H9 (cell line): Measurements from ENCODE around the gene MCM3AP. TPM values are rescaled to one million over a fixed set of nuclear protein-coding genes. Genes with fewer than 3 reads are reported as not detected.

Experiments
- DNase-seq: peaks from one replicate; pipeline ENCODE4 v3.0.0-alpha.2; 2017
- H2AFZ ChIP-seq: one replicate; pipeline ENCODE4 v1.6.1; 2013; ENCODE audit warnings: mild to moderate bottlenecking, low read length, control low read depth, moderate library complexity
- H2AK5ac ChIP-seq: 2 replicates; pipeline ENCODE4 v1.6.1; 2013; ENCODE audit warnings: low read length, control low read depth, mixed read lengths; ENCODE audit not compliant: insufficient read length
- H2BK120ac ChIP-seq: one replicate; pipeline ENCODE4 v1.6.1; 2013; ENCODE audit warnings: low read depth, mild to moderate bottlenecking, low read length, control low read depth, inconsistent platforms; ENCODE audit not compliant: poor library complexity, severe bottlenecking
- H2BK12ac ChIP-seq: 2 replicates; pipeline ENCODE4 v1.6.1; 2013; ENCODE audit warnings: low read length, control low read depth, mixed read lengths, low read depth; ENCODE audit not compliant: insufficient read length
- H2BK15ac ChIP-seq: 2 replicates; pipeline ENCODE4 v1.6.1; 2013; ENCODE audit warnings: low read depth, low read length, control low read depth
- H2BK20ac ChIP-seq: one replicate; pipeline ENCODE4 v1.6.1; 2013; ENCODE audit warnings: low read depth, mild to moderate bottlenecking, low read length, control low read depth, inconsistent platforms; ENCODE audit not compliant: poor library complexity, severe bottlenecking
- H2BK5ac ChIP-seq: 2 replicates; pipeline ENCODE4 v1.6.1; 2013; ENCODE audit warnings: low read length, control low read depth, mixed read lengths; ENCODE audit not compliant: insufficient read length
- H3K14ac ChIP-seq: 2 replicates; pipeline ENCODE4 v1.6.1; 2013; ENCODE audit warnings: low read length, control low read depth; ENCODE audit not compliant: insufficient read depth
- H3K18ac ChIP-seq: 2 replicates; pipeline ENCODE4 v1.6.1; 2013; ENCODE audit warnings: low read depth, mild to moderate bottlenecking, mixed read lengths, low read length, control low read depth; ENCODE audit not compliant: insufficient read length
- H3K23ac ChIP-seq: 2 replicates; pipeline ENCODE4 v1.6.1; 2013; ENCODE audit warnings: low read length, control low read depth, mixed read lengths, low read depth; ENCODE audit not compliant: insufficient read length
- H3K23me2 ChIP-seq: 2 replicates; pipeline ENCODE4 v1.6.1; 2013; ENCODE audit warnings: low read depth, mild to moderate bottlenecking, mixed read lengths, low read length, control low read depth; ENCODE audit not compliant: insufficient read length, poor library complexity, severe bottlenecking
- H3K27ac ChIP-seq: 2 replicates; pipeline ENCODE4 v1.5.1; 2013; ENCODE audit warnings: low read length, control low read depth, mixed read lengths, low read depth; ENCODE audit not compliant: insufficient read length
- H3K27me3 ChIP-seq: 2 replicates; pipeline ENCODE4 v1.6.1; 2013; ENCODE audit warnings: low read length, control low read depth, inconsistent platforms; ENCODE audit not compliant: insufficient read depth
- H3K4ac ChIP-seq: 2 replicates; pipeline ENCODE4 v1.6.1; 2013; ENCODE audit warnings: low read depth, mild to moderate bottlenecking, control low read depth, inconsistent platforms, low read length, moderate library complexity
- H3K4me1 ChIP-seq: 2 replicates; pipeline ENCODE4 v1.6.1; 2013; ENCODE audit warnings: low read length, control low read depth, inconsistent platforms; ENCODE audit not compliant: insufficient read depth
- H3K4me2 ChIP-seq: 2 replicates; pipeline ENCODE4 v1.6.1; 2013; ENCODE audit warnings: low read length, control low read depth, mixed read lengths; ENCODE audit not compliant: insufficient read length, insufficient read depth
- H3K56ac ChIP-seq: 2 replicates; pipeline ENCODE4 v1.6.1; 2013; ENCODE audit warnings: low read depth, mild to moderate bottlenecking, mixed read lengths, low read length, control low read depth; ENCODE audit not compliant: insufficient read length
- H3K79me1 ChIP-seq: 2 replicates; pipeline ENCODE4 v1.6.1; 2013; ENCODE audit warnings: low read depth, mild to moderate bottlenecking, moderate library complexity, low read length, control low read depth, inconsistent platforms; ENCODE audit not compliant: insufficient read depth, poor library complexity, severe bottlenecking
- H3K79me2 ChIP-seq: 2 replicates; pipeline ENCODE4 v1.6.1; 2013; ENCODE audit warnings: low read length, control low read depth, inconsistent platforms; ENCODE audit not compliant: insufficient read depth
- H3K9ac ChIP-seq: 2 replicates; pipeline ENCODE4 v1.6.1; 2013; ENCODE audit warnings: low read length, control low read depth, mixed read lengths; ENCODE audit not compliant: insufficient read length; ENCODE audit errors: extremely low read depth
- H3K9me3 ChIP-seq: one replicate; pipeline ENCODE4 v1.6.1; 2013; ENCODE audit warnings: low read depth, low read length, inconsistent platforms; ENCODE audit not compliant: control insufficient read depth
- H3T11ph ChIP-seq: one replicate; pipeline ENCODE4 v1.6.1; 2013; ENCODE audit warnings: mild to moderate bottlenecking, low read length, control low read depth, inconsistent platforms
- H4K20me1 ChIP-seq: one replicate; pipeline ENCODE4 v1.6.1; 2013; ENCODE audit not compliant: control insufficient read depth, insufficient read length, insufficient read depth
- H4K5ac ChIP-seq: 2 replicates; pipeline ENCODE4 v1.6.1; 2013; ENCODE audit warnings: low read depth, mild to moderate bottlenecking, mixed read lengths, low read length, control low read depth; ENCODE audit not compliant: insufficient read length
- H4K8ac ChIP-seq: replicated peaks from 2 replicates; pipeline ENCODE4 v1.6.1; 2013; ENCODE audit warnings: low read length, control low read depth, mixed read lengths, low read depth; ENCODE audit not compliant: insufficient read length
- H4K91ac ChIP-seq: 2 replicates; pipeline ENCODE4 v1.6.1; 2013; ENCODE audit warnings: low read depth, mild to moderate bottlenecking, moderate library complexity, mixed read lengths, low read length, control low read depth; ENCODE audit not compliant: insufficient read length
- H3K27ac Mint-ChIP-seq, 3 experiments: 2 replicates in 2 of 3; 3 replicates in 1 of 3; pipeline ENCODE4 v1.8.0; 2020 to 2021; ENCODE audit warnings: mixed read lengths in 3 of 3, mild to moderate bottlenecking in 1 of 3, moderate library complexity in 1 of 3
- H3K27me3 Mint-ChIP-seq: 2 replicates; pipeline ENCODE4 v1.8.0; 2021; ENCODE audit warnings: low read depth, mild to moderate bottlenecking, moderate library complexity, mixed read lengths
- H3K36me3 Mint-ChIP-seq, 3 experiments: 2 replicates in 2 of 3; 3 replicates in 1 of 3; pipeline ENCODE4 v1.8.0; 2020 to 2021; ENCODE audit warnings: low read depth in 3 of 3, mixed read lengths in 3 of 3; ENCODE audit not compliant: insufficient read depth in 1 of 3
- H3K4me1 Mint-ChIP-seq, 2 experiments: 2 replicates each; pipeline ENCODE4 v1.8.0; 2020; ENCODE audit warnings: mixed read lengths in 2 of 2
- H3K4me3 Mint-ChIP-seq, 2 experiments: 2 replicates in 1 of 2; 3 replicates in 1 of 2; pipeline ENCODE4 v1.8.0; 2020 to 2021; ENCODE audit warnings: mild to moderate bottlenecking in 2 of 2, mixed read lengths in 2 of 2, moderate library complexity in 1 of 2
- H3K9me3 Mint-ChIP-seq, 2 experiments: 2 replicates in 1 of 2; 3 replicates in 1 of 2; pipeline ENCODE4 v1.8.0; 2020; ENCODE audit warnings: mild to moderate bottlenecking in 2 of 2, mixed read lengths in 2 of 2, moderate library complexity in 1 of 2
- CTCF ChIP-seq: fragments of 200-600 bp; sonication (generic); conservative IDR thresholded peaks from 3 replicates; pipeline ENCODE4 v1.8.0; 2021; ENCODE audit warnings: antibody characterized with exemption, mild to moderate bottlenecking
- WGBS: extraction: QIAGEN DNeasy Blood & Tissue Kit; methylation state at CpG from one replicate; pipeline ENCODE4 v1.1.7; 2013; ENCODE audit warnings: missing lambda C conversion rate, low lambda C conversion rate, mixed read lengths; ENCODE audit not compliant: insufficient read length; ENCODE audit errors: extremely low coverage; 5-methylcytosine and 5-hydroxymethylcytosine counted together
- total RNA-seq: library from RNA; stranded (reverse); gene quantifications from 2 replicates; pipeline ENCODE4 v1.2.1, GENCODE V29; 2021

Gene MCM3AP
- total RNA-seq, 1 experiment from 2014 or later, result 124 TPM

GRCh38 chr21:46207006-46207919, 78.1 kb downstream of the MCM3AP start:
- no peak overlapping the region for H3K27ac ChIP-seq
- H2BK15ac ChIP-seq, result no peak overlapping the region
- Mint-ChIP-seq H3K9me3 (no peaks in the 10 kb centered on the region), H3K27me3 (no peaks in the 10 kb centered on the region), H3K27ac (peak overlapping the region in 2 of 3 experiments; percentile 62 to 93; a peak in 3 of 7 replicates), H3K4me3 (no peak overlapping the region; a peak in 1 of 5 replicates), H3K36me3 (peaks cover 36 to 65% (median 51%) of the 10 kb centered on the region in 3 experiments), H3K4me1 (peaks cover 6 to 9% of the 10 kb centered on the region in 2 experiments; a peak in 3 of 4 replicates)
- no peak overlapping the region for H4K5ac ChIP-seq
- no peak overlapping the region for H3K9ac ChIP-seq
- H4K91ac ChIP-seq, result no peak overlapping the region
- DNase-seq, result no peak
- no peak overlapping the region for H3K23ac ChIP-seq
- no peak overlapping the region for H3K14ac ChIP-seq
- no peak overlapping the region for H2AK5ac ChIP-seq
- H4K8ac ChIP-seq, result no peak overlapping the region
- no peak overlapping the region for H3K4ac ChIP-seq
- no CpG with 5 or more reads among the region's 21 CpGs for WGBS
- H3K79me2 ChIP-seq, result no peaks in the 10 kb centered on the region
- H3K56ac ChIP-seq, result no peak overlapping the region
- H3K4me2 ChIP-seq, result no peak overlapping the region
- no peak overlapping the region for H3K18ac ChIP-seq
- H2BK120ac ChIP-seq, result no peak overlapping the region
- no peak overlapping the region for H2BK5ac ChIP-seq
- no peak overlapping the region for H2BK20ac ChIP-seq
- no peaks in the 10 kb centered on the region for H4K20me1 ChIP-seq
- H3K27me3 ChIP-seq, result no peaks in the 10 kb centered on the region
- H3K9me3 ChIP-seq, result no peaks in the 10 kb centered on the region
- H3K79me1 ChIP-seq, result no peaks in the 10 kb centered on the region
- H3K4me1 ChIP-seq, result no peaks in the 10 kb centered on the region
- TF ChIP-seq CTCF, result no peak
- no peaks in the 10 kb centered on the region for H3K23me2 ChIP-seq
- H2AFZ ChIP-seq, result no peak overlapping the region
- no peak overlapping the region for H2BK12ac ChIP-seq
- H3T11ph ChIP-seq, result no peak overlapping the region
